H9 (cell line): Measurements from ENCODE around the gene C2orf81. TPM values are rescaled to one million over a fixed set of nuclear protein-coding genes. Genes with fewer than 3 reads are reported as not detected.

Source experiments
- DNase-seq: peaks from one replicate; pipeline ENCODE4 v3.0.0-alpha.2; 2017
- H2AFZ ChIP-seq: one replicate; pipeline ENCODE4 v1.6.1; 2013; ENCODE audit warnings: mild to moderate bottlenecking, low read length, control low read depth, moderate library complexity
- H2AK5ac ChIP-seq: 2 replicates; pipeline ENCODE4 v1.6.1; 2013; ENCODE audit warnings: low read length, control low read depth, mixed read lengths; ENCODE audit not compliant: insufficient read length
- H2BK120ac ChIP-seq: one replicate; pipeline ENCODE4 v1.6.1; 2013; ENCODE audit warnings: low read depth, mild to moderate bottlenecking, low read length, control low read depth, inconsistent platforms; ENCODE audit not compliant: poor library complexity, severe bottlenecking
- H2BK12ac ChIP-seq: 2 replicates; pipeline ENCODE4 v1.6.1; 2013; ENCODE audit warnings: low read length, control low read depth, mixed read lengths, low read depth; ENCODE audit not compliant: insufficient read length
- H2BK15ac ChIP-seq: 2 replicates; pipeline ENCODE4 v1.6.1; 2013; ENCODE audit warnings: low read depth, low read length, control low read depth
- H2BK20ac ChIP-seq: one replicate; pipeline ENCODE4 v1.6.1; 2013; ENCODE audit warnings: low read depth, mild to moderate bottlenecking, low read length, control low read depth, inconsistent platforms; ENCODE audit not compliant: poor library complexity, severe bottlenecking
- H2BK5ac ChIP-seq: 2 replicates; pipeline ENCODE4 v1.6.1; 2013; ENCODE audit warnings: low read length, control low read depth, mixed read lengths; ENCODE audit not compliant: insufficient read length
- H3K14ac ChIP-seq: 2 replicates; pipeline ENCODE4 v1.6.1; 2013; ENCODE audit warnings: low read length, control low read depth; ENCODE audit not compliant: insufficient read depth
- H3K18ac ChIP-seq: 2 replicates; pipeline ENCODE4 v1.6.1; 2013; ENCODE audit warnings: low read depth, mild to moderate bottlenecking, mixed read lengths, low read length, control low read depth; ENCODE audit not compliant: insufficient read length
- H3K23ac ChIP-seq: 2 replicates; pipeline ENCODE4 v1.6.1; 2013; ENCODE audit warnings: low read length, control low read depth, mixed read lengths, low read depth; ENCODE audit not compliant: insufficient read length
- H3K23me2 ChIP-seq: 2 replicates; pipeline ENCODE4 v1.6.1; 2013; ENCODE audit warnings: low read depth, mild to moderate bottlenecking, mixed read lengths, low read length, control low read depth; ENCODE audit not compliant: insufficient read length, poor library complexity, severe bottlenecking
- H3K27ac ChIP-seq: 2 replicates; pipeline ENCODE4 v1.5.1; 2013; ENCODE audit warnings: low read length, control low read depth, mixed read lengths, low read depth; ENCODE audit not compliant: insufficient read length
- H3K27me3 ChIP-seq: 2 replicates; pipeline ENCODE4 v1.6.1; 2013; ENCODE audit warnings: low read length, control low read depth, inconsistent platforms; ENCODE audit not compliant: insufficient read depth
- H3K4ac ChIP-seq: 2 replicates; pipeline ENCODE4 v1.6.1; 2013; ENCODE audit warnings: low read depth, mild to moderate bottlenecking, control low read depth, inconsistent platforms, low read length, moderate library complexity
- H3K4me1 ChIP-seq: 2 replicates; pipeline ENCODE4 v1.6.1; 2013; ENCODE audit warnings: low read length, control low read depth, inconsistent platforms; ENCODE audit not compliant: insufficient read depth
- H3K4me2 ChIP-seq: 2 replicates; pipeline ENCODE4 v1.6.1; 2013; ENCODE audit warnings: low read length, control low read depth, mixed read lengths; ENCODE audit not compliant: insufficient read length, insufficient read depth
- H3K56ac ChIP-seq: 2 replicates; pipeline ENCODE4 v1.6.1; 2013; ENCODE audit warnings: low read depth, mild to moderate bottlenecking, mixed read lengths, low read length, control low read depth; ENCODE audit not compliant: insufficient read length
- H3K79me1 ChIP-seq: 2 replicates; pipeline ENCODE4 v1.6.1; 2013; ENCODE audit warnings: low read depth, mild to moderate bottlenecking, moderate library complexity, low read length, control low read depth, inconsistent platforms; ENCODE audit not compliant: insufficient read depth, poor library complexity, severe bottlenecking
- H3K79me2 ChIP-seq: 2 replicates; pipeline ENCODE4 v1.6.1; 2013; ENCODE audit warnings: low read length, control low read depth, inconsistent platforms; ENCODE audit not compliant: insufficient read depth
- H3K9ac ChIP-seq: 2 replicates; pipeline ENCODE4 v1.6.1; 2013; ENCODE audit warnings: low read length, control low read depth, mixed read lengths; ENCODE audit not compliant: insufficient read length; ENCODE audit errors: extremely low read depth
- H3K9me3 ChIP-seq: one replicate; pipeline ENCODE4 v1.6.1; 2013; ENCODE audit warnings: low read depth, low read length, inconsistent platforms; ENCODE audit not compliant: control insufficient read depth
- H3T11ph ChIP-seq: one replicate; pipeline ENCODE4 v1.6.1; 2013; ENCODE audit warnings: mild to moderate bottlenecking, low read length, control low read depth, inconsistent platforms
- H4K20me1 ChIP-seq: one replicate; pipeline ENCODE4 v1.6.1; 2013; ENCODE audit not compliant: control insufficient read depth, insufficient read length, insufficient read depth
- H4K5ac ChIP-seq: 2 replicates; pipeline ENCODE4 v1.6.1; 2013; ENCODE audit warnings: low read depth, mild to moderate bottlenecking, mixed read lengths, low read length, control low read depth; ENCODE audit not compliant: insufficient read length
- H4K8ac ChIP-seq: replicated peaks from 2 replicates; pipeline ENCODE4 v1.6.1; 2013; ENCODE audit warnings: low read length, control low read depth, mixed read lengths, low read depth; ENCODE audit not compliant: insufficient read length
- H4K91ac ChIP-seq: 2 replicates; pipeline ENCODE4 v1.6.1; 2013; ENCODE audit warnings: low read depth, mild to moderate bottlenecking, moderate library complexity, mixed read lengths, low read length, control low read depth; ENCODE audit not compliant: insufficient read length
- H3K27ac Mint-ChIP-seq, 3 experiments: 2 replicates in 2 of 3; 3 replicates in 1 of 3; pipeline ENCODE4 v1.8.0; 2020 to 2021; ENCODE audit warnings: mixed read lengths in 3 of 3, mild to moderate bottlenecking in 1 of 3, moderate library complexity in 1 of 3
- H3K27me3 Mint-ChIP-seq: 2 replicates; pipeline ENCODE4 v1.8.0; 2021; ENCODE audit warnings: low read depth, mild to moderate bottlenecking, moderate library complexity, mixed read lengths
- H3K36me3 Mint-ChIP-seq, 3 experiments: 2 replicates in 2 of 3; 3 replicates in 1 of 3; pipeline ENCODE4 v1.8.0; 2020 to 2021; ENCODE audit warnings: low read depth in 3 of 3, mixed read lengths in 3 of 3; ENCODE audit not compliant: insufficient read depth in 1 of 3
- H3K4me1 Mint-ChIP-seq, 2 experiments: 2 replicates each; pipeline ENCODE4 v1.8.0; 2020; ENCODE audit warnings: mixed read lengths in 2 of 2
- H3K4me3 Mint-ChIP-seq, 2 experiments: 2 replicates in 1 of 2; 3 replicates in 1 of 2; pipeline ENCODE4 v1.8.0; 2020 to 2021; ENCODE audit warnings: mild to moderate bottlenecking in 2 of 2, mixed read lengths in 2 of 2, moderate library complexity in 1 of 2
- H3K9me3 Mint-ChIP-seq, 2 experiments: 2 replicates in 1 of 2; 3 replicates in 1 of 2; pipeline ENCODE4 v1.8.0; 2020; ENCODE audit warnings: mild to moderate bottlenecking in 2 of 2, mixed read lengths in 2 of 2, moderate library complexity in 1 of 2
- CTCF ChIP-seq: fragments of 200-600 bp; sonication (generic); conservative IDR thresholded peaks from 3 replicates; pipeline ENCODE4 v1.8.0; 2021; ENCODE audit warnings: antibody characterized with exemption, mild to moderate bottlenecking
- WGBS: extraction: QIAGEN DNeasy Blood & Tissue Kit; methylation state at CpG from one replicate; pipeline ENCODE4 v1.1.7; 2013; ENCODE audit warnings: missing lambda C conversion rate, low lambda C conversion rate, mixed read lengths; ENCODE audit not compliant: insufficient read length; ENCODE audit errors: extremely low coverage; 5-methylcytosine and 5-hydroxymethylcytosine counted together
- total RNA-seq: library from RNA; stranded (reverse); gene quantifications from 2 replicates; pipeline ENCODE4 v1.2.1, GENCODE V29; 2021

C2orf81 gene
- total RNA-seq, 1 experiment from 2014 or later: 3.5 TPM

- H3K9me3 ChIP-seq: no peaks in the 10 kb centered on the region
- no peak overlapping the region for H3K27ac ChIP-seq
- no peak overlapping the region for H2BK5ac ChIP-seq
- H3K27ac Mint-ChIP-seq: no peak overlapping the region
- H3T11ph ChIP-seq: no peak overlapping the region
- no peak for TF ChIP-seq CTCF
- peaks cover 1% of the 10 kb centered on the region for H3K27me3 Mint-ChIP-seq
- no peak overlapping the region for H2AK5ac ChIP-seq
- no peak for DNase-seq
- H2BK15ac ChIP-seq: no peak overlapping the region
- H3K4me3 Mint-ChIP-seq: no peak overlapping the region
- peaks cover 15% of the 10 kb centered on the region; the same call in 1 of the 2 replicates for H3K79me2 ChIP-seq
- no peak overlapping the region for H4K5ac ChIP-seq
- no peak overlapping the region for H2AFZ ChIP-seq
- no peak overlapping the region for H2BK20ac ChIP-seq
- no peak overlapping the region for H2BK120ac ChIP-seq
- no peak overlapping the region for H4K91ac ChIP-seq
- H3K23ac ChIP-seq: no peak overlapping the region
- no peaks in the 10 kb centered on the region for H3K27me3 ChIP-seq
- H3K4me1 Mint-ChIP-seq: peaks cover 0 to 6% of the 10 kb centered on the region in 2 experiments; a peak in 3 of 4 replicates
- H3K4ac ChIP-seq: no peak overlapping the region
- H3K56ac ChIP-seq: no peak overlapping the region
- WGBS: no CpG with 5 or more reads among the region's 1 CpG
- peaks cover 7% of the 10 kb centered on the region for H3K23me2 ChIP-seq
- no peak overlapping the region for H3K4me2 ChIP-seq
- no peak overlapping the region for H2BK12ac ChIP-seq
- H3K4me1 ChIP-seq: peaks cover 4% of the 10 kb centered on the region; the same call in 1 of the 2 replicates
- H3K79me1 ChIP-seq: no peaks in the 10 kb centered on the region
- no peaks in the 10 kb centered on the region for H3K36me3 Mint-ChIP-seq
- no peak overlapping the region for H3K14ac ChIP-seq
- H4K20me1 ChIP-seq: no peaks in the 10 kb centered on the region
- no peak overlapping the region for H4K8ac ChIP-seq
- H3K18ac ChIP-seq: no peak overlapping the region
- H3K9me3 Mint-ChIP-seq: no peaks in the 10 kb centered on the region
- H3K9ac ChIP-seq: no peak overlapping the region
Observed at GRCh38 chr2:74393525-74393924, 27.9 kb downstream of the C2orf81 start.
